ENCODE results near the gene ELP1. TPM values are rescaled to one million over a fixed set of nuclear protein-coding genes. Genes with fewer than 3 reads are reported as not detected.

Gene ELP1
- total and polyA plus RNA-seq, 2 experiments from 2014 or later, result 9.1 to 46.3 TPM

DNA sequence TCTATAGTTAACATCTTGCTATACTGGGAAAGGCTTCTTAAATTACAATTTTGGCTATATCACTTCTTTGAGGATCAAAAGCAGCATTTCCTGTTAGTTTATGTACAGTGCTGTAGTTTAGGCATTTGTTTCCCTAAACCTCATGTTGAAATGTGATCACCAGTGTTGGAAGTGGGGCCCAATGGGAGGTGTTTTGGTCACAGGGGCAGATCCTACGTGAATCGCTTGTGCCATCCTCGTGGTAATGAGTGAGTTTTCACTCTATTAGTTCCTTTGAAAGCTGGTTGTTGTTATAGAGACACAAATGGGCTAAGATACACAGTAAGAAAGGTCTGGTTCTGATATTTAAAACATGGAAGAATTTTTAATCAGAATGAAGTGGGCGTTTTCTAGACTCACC lies 66.1 kb downstream of the ELP1 start (continued):
- TF ChIP-seq, protein P1, sequence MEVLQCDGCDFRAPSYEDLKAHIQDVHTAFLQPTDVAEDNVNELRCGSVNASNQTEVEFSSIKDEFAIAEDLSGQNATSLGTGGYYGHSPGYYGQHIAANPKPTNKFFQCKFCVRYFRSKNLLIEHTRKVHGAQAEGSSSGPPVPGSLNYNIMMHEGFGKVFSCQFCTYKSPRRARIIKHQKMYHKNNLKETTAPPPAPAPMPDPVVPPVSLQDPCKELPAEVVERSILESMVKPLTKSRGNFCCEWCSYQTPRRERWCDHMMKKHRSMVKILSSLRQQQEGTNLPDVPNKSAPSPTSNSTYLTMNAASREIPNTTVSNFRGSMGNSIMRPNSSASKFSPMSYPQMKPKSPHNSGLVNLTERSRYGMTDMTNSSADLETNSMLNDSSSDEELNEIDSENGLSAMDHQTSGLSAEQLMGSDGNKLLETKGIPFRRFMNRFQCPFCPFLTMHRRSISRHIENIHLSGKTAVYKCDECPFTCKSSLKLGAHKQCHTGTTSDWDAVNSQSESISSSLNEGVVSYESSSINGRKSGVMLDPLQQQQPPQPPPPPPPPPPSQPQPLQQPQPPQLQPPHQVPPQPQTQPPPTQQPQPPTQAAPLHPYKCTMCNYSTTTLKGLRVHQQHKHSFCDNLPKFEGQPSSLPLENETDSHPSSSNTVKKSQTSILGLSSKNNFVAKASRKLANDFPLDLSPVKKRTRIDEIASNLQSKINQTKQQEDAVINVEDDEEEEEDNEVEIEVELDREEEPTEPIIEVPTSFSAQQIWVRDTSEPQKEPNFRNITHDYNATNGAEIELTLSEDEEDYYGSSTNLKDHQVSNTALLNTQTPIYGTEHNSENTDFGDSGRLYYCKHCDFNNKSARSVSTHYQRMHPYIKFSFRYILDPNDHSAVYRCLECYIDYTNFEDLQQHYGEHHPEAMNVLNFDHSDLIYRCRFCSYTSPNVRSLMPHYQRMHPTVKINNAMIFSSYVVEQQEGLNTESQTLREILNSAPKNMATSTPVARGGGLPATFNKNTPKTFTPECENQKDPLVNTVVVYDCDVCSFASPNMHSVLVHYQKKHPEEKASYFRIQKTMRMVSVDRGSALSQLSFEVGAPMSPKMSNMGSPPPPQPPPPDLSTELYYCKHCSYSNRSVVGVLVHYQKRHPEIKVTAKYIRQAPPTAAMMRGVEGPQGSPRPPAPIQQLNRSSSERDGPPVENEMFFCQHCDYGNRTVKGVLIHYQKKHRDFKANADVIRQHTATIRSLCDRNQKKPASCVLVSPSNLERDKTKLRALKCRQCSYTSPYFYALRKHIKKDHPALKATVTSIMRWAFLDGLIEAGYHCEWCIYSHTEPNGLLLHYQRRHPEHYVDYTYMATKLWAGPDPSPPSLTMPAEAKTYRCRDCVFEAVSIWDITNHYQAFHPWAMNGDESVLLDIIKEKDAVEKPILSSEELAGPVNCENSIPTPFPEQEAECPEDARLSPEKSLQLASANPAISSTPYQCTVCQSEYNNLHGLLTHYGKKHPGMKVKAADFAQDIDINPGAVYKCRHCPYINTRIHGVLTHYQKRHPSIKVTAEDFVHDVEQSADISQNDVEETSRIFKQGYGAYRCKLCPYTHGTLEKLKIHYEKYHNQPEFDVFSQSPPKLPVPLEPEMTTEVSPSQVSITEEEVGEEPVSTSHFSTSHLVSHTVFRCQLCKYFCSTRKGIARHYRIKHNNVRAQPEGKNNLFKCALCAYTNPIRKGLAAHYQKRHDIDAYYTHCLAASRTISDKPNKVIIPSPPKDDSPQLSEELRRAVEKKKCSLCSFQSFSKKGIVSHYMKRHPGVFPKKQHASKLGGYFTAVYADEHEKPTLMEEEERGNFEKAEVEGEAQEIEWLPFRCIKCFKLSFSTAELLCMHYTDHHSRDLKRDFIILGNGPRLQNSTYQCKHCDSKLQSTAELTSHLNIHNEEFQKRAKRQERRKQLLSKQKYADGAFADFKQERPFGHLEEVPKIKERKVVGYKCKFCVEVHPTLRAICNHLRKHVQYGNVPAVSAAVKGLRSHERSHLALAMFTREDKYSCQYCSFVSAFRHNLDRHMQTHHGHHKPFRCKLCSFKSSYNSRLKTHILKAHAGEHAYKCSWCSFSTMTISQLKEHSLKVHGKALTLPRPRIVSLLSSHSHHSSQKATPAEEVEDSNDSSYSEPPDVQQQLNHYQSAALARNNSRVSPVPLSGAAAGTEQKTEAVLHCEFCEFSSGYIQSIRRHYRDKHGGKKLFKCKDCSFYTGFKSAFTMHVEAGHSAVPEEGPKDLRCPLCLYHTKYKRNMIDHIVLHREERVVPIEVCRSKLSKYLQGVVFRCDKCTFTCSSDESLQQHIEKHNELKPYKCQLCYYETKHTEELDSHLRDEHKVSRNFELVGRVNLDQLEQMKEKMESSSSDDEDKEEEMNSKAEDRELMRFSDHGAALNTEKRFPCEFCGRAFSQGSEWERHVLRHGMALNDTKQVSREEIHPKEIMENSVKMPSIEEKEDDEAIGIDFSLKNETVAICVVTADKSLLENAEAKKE (CRISPR knock-in tag; IDR thresholded peaks at IDR 0.05), result no peak
- no peak for TF ChIP-seq EZH2phosphoT487 (IDR thresholded peaks at IDR 0.05; ENCODE audit: unreplicated experiment)
- TF ChIP-seq, protein P2, sequence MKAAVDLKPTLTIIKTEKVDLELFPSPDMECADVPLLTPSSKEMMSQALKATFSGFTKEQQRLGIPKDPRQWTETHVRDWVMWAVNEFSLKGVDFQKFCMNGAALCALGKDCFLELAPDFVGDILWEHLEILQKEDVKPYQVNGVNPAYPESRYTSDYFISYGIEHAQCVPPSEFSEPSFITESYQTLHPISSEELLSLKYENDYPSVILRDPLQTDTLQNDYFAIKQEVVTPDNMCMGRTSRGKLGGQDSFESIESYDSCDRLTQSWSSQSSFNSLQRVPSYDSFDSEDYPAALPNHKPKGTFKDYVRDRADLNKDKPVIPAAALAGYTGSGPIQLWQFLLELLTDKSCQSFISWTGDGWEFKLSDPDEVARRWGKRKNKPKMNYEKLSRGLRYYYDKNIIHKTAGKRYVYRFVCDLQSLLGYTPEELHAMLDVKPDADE (IDR thresholded peaks at IDR 0.05), result no peak
- TF ChIP-seq POLR2AphosphoS5 (IDR thresholded peaks at IDR 0.05; ENCODE audit: low read depth), result no peak
- TF ChIP-seq ZNF114 (CRISPR knock-in tag; IDR thresholded peaks at IDR 0.05), result no peak
- no peak for TF ChIP-seq JUNB (IDR thresholded peaks at IDR 0.05; ENCODE audit: unreplicated experiment)

DNA sequence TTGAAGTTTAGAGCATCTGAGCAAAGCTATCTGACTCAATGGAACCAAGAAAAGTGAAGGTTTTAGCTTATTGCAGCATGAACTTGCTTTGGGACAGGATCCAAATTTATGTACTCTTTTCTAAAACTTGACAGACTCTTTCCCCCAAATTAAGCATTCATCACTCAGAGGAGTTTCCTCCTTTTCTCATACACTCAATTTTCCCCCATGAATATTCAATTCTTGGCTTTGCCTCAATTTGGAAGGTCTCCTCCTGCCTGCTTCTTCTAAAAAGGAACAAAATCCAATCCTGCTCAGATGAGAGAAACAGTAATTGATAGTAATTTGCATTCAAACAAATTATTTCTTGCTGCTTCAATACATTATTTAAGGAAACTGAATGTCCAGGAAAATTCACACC lies 66.8 kb downstream of the ELP1 start:
- peaks cover 7% of the 10 kb centered on the region; the same call in 2 of the 3 replicates for H3K36me3 Mint-ChIP-seq (ENCODE audit: low read depth)
- H3K27me3 Mint-ChIP-seq (ENCODE audit: insufficient read depth, low read depth, poor library complexity), result peaks cover 4% of the 10 kb centered on the region
- no peak overlapping the region for H3K4me3 Mint-ChIP-seq
- no peak for TF ChIP-seq ZNF331 (CRISPR knock-in tag; IDR thresholded peaks at IDR 0.05; ENCODE audit: low read depth)
- TF ChIP-seq, protein P1 (CRISPR knock-in tag; IDR thresholded peaks at IDR 0.05), result no peak
- Histone ChIP-seq H3K27me3 (ENCODE audit: insufficient read depth) (no peaks in the 10 kb centered on the region), H3K36me3 (ENCODE audit: insufficient read depth) (peaks cover 4% of the 10 kb centered on the region; the same call in 1 of the 2 replicates), H3K9me2 (ENCODE audit: insufficient read depth) (no peaks in the 10 kb centered on the region), H3K79me2 (replicated peaks; ENCODE audit: insufficient read depth) (no peaks in the 10 kb centered on the region), H3K4me2 (no peak overlapping the region), H3K4me1 (ENCODE audit: insufficient read depth) (no peaks in the 10 kb centered on the region), H3K4me3 (no peak overlapping the region), H3F3A (replicated peaks; ENCODE audit: low read depth) (no peaks in the 10 kb centered on the region), H3K27ac (ENCODE audit: low read depth) (no peak overlapping the region), H4K20me1 (replicated peaks; ENCODE audit: insufficient read depth) (0 out of 2 replicates have a peak, but pooled peaks cover 3% of the 10 kb centered on the region), H2AFZ (no peak overlapping the region)
- ATAC-seq (no peak), DNase-seq (ENCODE audit: low spot score) (no peak)
- no peaks in the 10 kb centered on the region for H3K9me3 Mint-ChIP-seq
- H3K27ac Mint-ChIP-seq, result no peak overlapping the region
- H3K4me1 Mint-ChIP-seq, result no peaks in the 10 kb centered on the region

Data from GM23338 (cell line).